DOHH2 (cell line): ENCODE measurements around the gene OSBPL10.

Experiments
- EZH2phosphoT487 ChIP-seq: fragments of 200-600 bp; sonication (generic); IDR thresholded peaks from 2 replicates; pipeline ENCODE4 v1.6.1; 2017; ENCODE audit warnings: borderline replicate concordance, mild to moderate bottlenecking, antibody characterized with exemption, low read length, moderate library complexity, mixed read lengths
- TF ChIP-seq, protein P1 (sequence below): fragments of 200-600 bp; sonication (generic); IDR thresholded peaks from one replicate; pipeline ENCODE4 v1.5.1; 2014; ENCODE audit warnings: antibody characterized with exemption, mild to moderate bottlenecking, low read depth, low read length; ENCODE audit not compliant: poor library complexity, severe bottlenecking

- TF ChIP-seq, protein P1, sequence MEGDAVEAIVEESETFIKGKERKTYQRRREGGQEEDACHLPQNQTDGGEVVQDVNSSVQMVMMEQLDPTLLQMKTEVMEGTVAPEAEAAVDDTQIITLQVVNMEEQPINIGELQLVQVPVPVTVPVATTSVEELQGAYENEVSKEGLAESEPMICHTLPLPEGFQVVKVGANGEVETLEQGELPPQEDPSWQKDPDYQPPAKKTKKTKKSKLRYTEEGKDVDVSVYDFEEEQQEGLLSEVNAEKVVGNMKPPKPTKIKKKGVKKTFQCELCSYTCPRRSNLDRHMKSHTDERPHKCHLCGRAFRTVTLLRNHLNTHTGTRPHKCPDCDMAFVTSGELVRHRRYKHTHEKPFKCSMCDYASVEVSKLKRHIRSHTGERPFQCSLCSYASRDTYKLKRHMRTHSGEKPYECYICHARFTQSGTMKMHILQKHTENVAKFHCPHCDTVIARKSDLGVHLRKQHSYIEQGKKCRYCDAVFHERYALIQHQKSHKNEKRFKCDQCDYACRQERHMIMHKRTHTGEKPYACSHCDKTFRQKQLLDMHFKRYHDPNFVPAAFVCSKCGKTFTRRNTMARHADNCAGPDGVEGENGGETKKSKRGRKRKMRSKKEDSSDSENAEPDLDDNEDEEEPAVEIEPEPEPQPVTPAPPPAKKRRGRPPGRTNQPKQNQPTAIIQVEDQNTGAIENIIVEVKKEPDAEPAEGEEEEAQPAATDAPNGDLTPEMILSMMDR = no peak
- no peak for TF ChIP-seq EZH2phosphoT487
Observed at GRCh38 chr3:31921837-31922236, 59.2 kb downstream of the OSBPL10 start.
